PC-3 (cell line): Measurements from ENCODE around the gene DDX10. TPM values are rescaled to one million over a fixed set of nuclear protein-coding genes. Genes with fewer than 3 reads are reported as not detected.

Source experiments
- ATAC-seq: fragments of 200-7000 bp; cut with Tn5 transposase; 2 replicates; pipeline ENCODE4 v1.9.1; 2020; ENCODE audit warnings: mild to moderate bottlenecking, moderate library complexity
- BruUV-seq: library from RNA; stranded (reverse); fragments of 400-500 nt; replicated peaks from 2 replicates; lab custom pipeline; 2021; lab: Mats Ljungman, UMichigan
- CTCF ChIA-PET: fragments of 300-600 bp; sonication (Branson Sonifier 250); formaldehyde crosslinking; loops from one replicate; lab custom pipeline; 2022; ENCODE audit warnings: antibody characterized with exemption; lab: Charles Lee
- POLR2A ChIA-PET: fragments of 300-600 bp; sonication (Branson Sonifier 250); formaldehyde crosslinking; loops from one replicate; lab custom pipeline; 2022; ENCODE audit warnings: antibody characterized with exemption; ENCODE audit not compliant: unreplicated experiment; lab: Charles Lee
- DNase-seq: peaks from one replicate; pipeline ENCODE4 v3.0.0-alpha.2; 2015
- H2AFZ ChIP-seq: fragments of 300-600 bp; sonication (generic); 2 replicates; pipeline ENCODE4 v1.6.0; 2016; ENCODE audit warnings: antibody characterized with exemption, low read length
- H3F3A ChIP-seq: fragments of 300-600 bp; sonication (generic); one replicate; pipeline ENCODE4 v1.6.0; 2017; ENCODE audit warnings: antibody characterized with exemption, low read length, control low read depth, mild to moderate bottlenecking; ENCODE audit not compliant: unreplicated experiment
- H3K27ac ChIP-seq: fragments of 300-600 bp; sonication (generic); 2 replicates; pipeline ENCODE4 v1.5.1; 2016; ENCODE audit warnings: mild to moderate bottlenecking, low read length
- H3K27me3 ChIP-seq: fragments of 300-600 bp; sonication (generic); 2 replicates; pipeline ENCODE4 v1.6.1; 2016; ENCODE audit warnings: low read length, mixed read lengths
- H3K36me3 ChIP-seq: fragments of 300-600 bp; sonication (generic); 2 replicates; pipeline ENCODE4 v1.6.1; 2016; ENCODE audit warnings: low read depth, mixed run types, low read length, mixed read lengths
- H3K4me1 ChIP-seq: fragments of 300-600 bp; sonication (generic); 2 replicates; pipeline ENCODE4 v1.5.1; 2016; ENCODE audit warnings: low read length; ENCODE audit not compliant: insufficient read depth
- H3K4me2 ChIP-seq: fragments of 300-600 bp; sonication (generic); 2 replicates; pipeline ENCODE4 v1.6.0; 2016; ENCODE audit warnings: low read length
- H3K4me3 ChIP-seq: fragments of 300-600 bp; sonication (generic); 2 replicates; pipeline ENCODE4 v1.5.1; 2016; ENCODE audit warnings: mild to moderate bottlenecking, low read length, mixed read lengths
- H3K79me2 ChIP-seq: fragments of 300-600 bp; sonication (generic); 2 replicates; pipeline ENCODE4 v1.6.1; 2017; ENCODE audit warnings: low read length, mixed read lengths
- H3K9ac ChIP-seq: fragments of 300-600 bp; sonication (generic); 2 replicates; pipeline ENCODE4 v1.6.0; 2016; ENCODE audit warnings: mild to moderate bottlenecking, low read length
- H3K9me2 ChIP-seq: fragments of 300-600 bp; sonication (generic); replicated peaks from 2 replicates; pipeline ENCODE4 v1.6.1; 2016; ENCODE audit warnings: mixed run types, low read length, mixed read lengths
- H3K9me3 ChIP-seq: fragments of 300-600 bp; sonication (generic); 2 replicates; pipeline ENCODE4 v1.6.1; 2016; ENCODE audit warnings: low read length, mixed read lengths
- H4K20me1 ChIP-seq: fragments of 300-600 bp; sonication (generic); 2 replicates; pipeline ENCODE4 v1.6.1; 2016; ENCODE audit warnings: low read length, mixed read lengths
- CTCF ChIP-seq: fragments of 300-600 bp; sonication (generic); conservative IDR thresholded peaks from 2 replicates; pipeline ENCODE4 v1.5.1; 2017; ENCODE audit warnings: antibody characterized with exemption, low read depth, mild to moderate bottlenecking, low read length
- EZH2 ChIP-seq: fragments of 300-600 bp; sonication (generic); IDR thresholded peaks from one replicate; pipeline ENCODE4 v1.6.1; 2017; ENCODE audit warnings: antibody characterized with exemption, mild to moderate bottlenecking, low read length; ENCODE audit not compliant: unreplicated experiment
- EZH2phosphoT487 ChIP-seq: fragments of 300-600 bp; sonication (generic); IDR thresholded peaks from 2 replicates; pipeline ENCODE4 v1.6.1; 2018; ENCODE audit warnings: mild to moderate bottlenecking, antibody characterized with exemption, low read length, borderline replicate concordance
- intact Hi-C: fragments of 100-400 bp; cut with micrococcal nuclease; formaldehyde crosslinking; loops from 2 replicates; pipeline ENCODE4 v1.9.0; 2023
- total RNA-seq: library from RNA; depleted of rRNA; stranded (reverse); fragments of >200 nt; gene quantifications from 2 replicates; pipeline ENCODE4 v1.2.3, GENCODE V29; 2014

Gene DDX10
- total RNA-seq, 1 experiment from 2014 or later = 55.2 TPM

- Histone ChIP-seq H3K27me3 (no peaks in the 10 kb centered on the region), H3K27ac (no peak overlapping the region), H3K79me2 (no peaks in the 10 kb centered on the region), H3K36me3 (no peaks in the 10 kb centered on the region), H2AFZ (no peak overlapping the region), H4K20me1 (no peaks in the 10 kb centered on the region), H3K4me3 (no peak overlapping the region), H3F3A (peaks cover 4% of the 10 kb centered on the region), H3K9me2 (no peaks in the 10 kb centered on the region), H3K4me2 (no peak overlapping the region), H3K9ac (no peak overlapping the region), H3K4me1 (peaks cover 31% of the 10 kb centered on the region), H3K9me3 (no peaks in the 10 kb centered on the region)
- ChIA-PET POLR2A (interaction anchor here (0.5 kb wide), 1 partner anchor 195 kb away, joined by 5 read pairs; no protein-coding TSS in a partner anchor), CTCF (no interaction called here)
- ATAC-seq (no peak), DNase-seq (no peak)
- no TSS peak for BruUV-seq
- TF ChIP-seq CTCF (no peak), EZH2phosphoT487 (no peak), EZH2 (no peak)
- intact Hi-C loops = no loop called here
Measured at GRCh38 chr11:108624196-108624925, 40.5 kb upstream of the DDX10 start.

GRCh38 chr11:108628326-108628725, 36.5 kb upstream of the DDX10 start:
- Histone ChIP-seq H3K4me3 (no peak overlapping the region), H2AFZ (no peak overlapping the region), H3K9me2 (no peaks in the 10 kb centered on the region), H3K27me3 (no peaks in the 10 kb centered on the region), H3K79me2 (no peaks in the 10 kb centered on the region), H3K27ac (no peak overlapping the region), H4K20me1 (no peaks in the 10 kb centered on the region), H3K9ac (no peak overlapping the region), H3K4me1 (no peaks in the 10 kb centered on the region), H3K4me2 (no peak overlapping the region), H3K36me3 (no peaks in the 10 kb centered on the region), H3F3A (no peaks in the 10 kb centered on the region), H3K9me3 (no peaks in the 10 kb centered on the region)
- ATAC-seq = no peak
- no peak for DNase-seq
- ChIA-PET CTCF (no interaction called here), POLR2A (no interaction called here)
- intact Hi-C loops = no loop called here
- TF ChIP-seq EZH2 (no peak), CTCF (no peak), EZH2phosphoT487 (no peak)
- BruUV-seq = no TSS peak

GRCh38 chr11:108628812-108629211, 36.1 kb upstream of the DDX10 start:
- DNase-seq (no peak), ATAC-seq (no peak)
- intact Hi-C loops = no loop called here
- Histone ChIP-seq H3K9me3 (no peaks in the 10 kb centered on the region), H3K4me2 (no peak overlapping the region), H3F3A (no peaks in the 10 kb centered on the region), H3K4me1 (no peaks in the 10 kb centered on the region), H4K20me1 (no peaks in the 10 kb centered on the region), H3K9me2 (no peaks in the 10 kb centered on the region), H3K36me3 (no peaks in the 10 kb centered on the region), H2AFZ (no peak overlapping the region), H3K27ac (no peak overlapping the region), H3K27me3 (no peaks in the 10 kb centered on the region), H3K4me3 (no peak overlapping the region), H3K79me2 (no peaks in the 10 kb centered on the region), H3K9ac (no peak overlapping the region)
- ChIA-PET CTCF (no interaction called here), POLR2A (no interaction called here)
- BruUV-seq = no TSS peak
- TF ChIP-seq CTCF = no peak
- no peak for TF ChIP-seq EZH2phosphoT487
- no peak for TF ChIP-seq EZH2
